Posterior cingulate gyrus (tissue), 11 donors: ENCODE measurements around the gene COL1A2.

Experiments
- DNase-seq, 10 donors: peaks; one replicate each; pipeline versions ENCODE4 v3.0.0 to v3.0.0-alpha.2; 2020 to 2021; ENCODE audit warnings: mixed read lengths in 3 of 10
- intact Hi-C: fragments of 100-400 bp; cut with DNase I; formaldehyde crosslinking; loops from one replicate; pipeline ENCODE4 v1.15.1; 2023

Gene COL1A2

GRCh38 chr7:94382132-94382531 lies 12.6 kb upstream of the COL1A2 start:
- intact Hi-C loops: no loop called here
- DNase-seq: no peak

GRCh38 chr7:94382746-94383145 lies 11.9 kb upstream of the COL1A2 start:
- intact Hi-C loops: no loop called here
- no peak for DNase-seq

- DNase-seq: no peak
- intact Hi-C loops: no loop called here
Observed at GRCh38 chr7:94384315-94384714, 10.4 kb upstream of the COL1A2 start.

- no peak for DNase-seq
- intact Hi-C loops: no loop called here
Observed at GRCh38 chr7:94386416-94386815, 8.3 kb upstream of the COL1A2 start.

GRCh38 chr7:94388540-94388939 lies 6.2 kb upstream of the COL1A2 start:
- no peak for DNase-seq
- intact Hi-C loops: no loop called here

- DNase-seq: no peak
- intact Hi-C loops: no loop called here
Observed at GRCh38 chr7:94389381-94389780, 5.3 kb upstream of the COL1A2 start.

GRCh38 chr7:94391726-94392392 lies 2.8 kb upstream of the COL1A2 start:
- intact Hi-C loops: no loop called here
- no peak for DNase-seq

GRCh38 chr7:94392393-94392786 lies 2.3 kb upstream of the COL1A2 start:
- DNase-seq: no peak
- intact Hi-C loops: no loop called here

- intact Hi-C loops: loop anchor here (2.0 kb wide), 1 partner anchor 105 kb away; no protein-coding TSS in a partner anchor
- DNase-seq: no peak
Observed at GRCh38 chr7:94393246-94394108, 1.2 kb upstream of the COL1A2 start.

GRCh38 chr7:94394109-94394436 lies 622 bp upstream of the COL1A2 start:
- DNase-seq: no peak
- intact Hi-C loops: loop anchor here (2.0 kb wide), 1 partner anchor 105 kb away; no protein-coding TSS in a partner anchor

GRCh38 chr7:94395141-94396036 lies 694 bp downstream of the COL1A2 start:
- intact Hi-C loops: loop anchor here (2.0 kb wide), 1 partner anchor 107 kb away; no protein-coding TSS in a partner anchor
- DNase-seq: peak in 1 of 10 donors; percentile 18

- no peak for DNase-seq
- intact Hi-C loops: no loop called here
Observed at GRCh38 chr7:94396037-94396431, 1.3 kb downstream of the COL1A2 start.

- intact Hi-C loops: no loop called here
- no peak for DNase-seq
Observed at GRCh38 chr7:94396596-94396995, 1.9 kb downstream of the COL1A2 start.

GRCh38 chr7:94397722-94398121 lies 3.0 kb downstream of the COL1A2 start:
- no peak for DNase-seq
- intact Hi-C loops: no loop called here

GRCh38 chr7:94398841-94399240 lies 4.1 kb downstream of the COL1A2 start:
- intact Hi-C loops: no loop called here
- DNase-seq: no peak

GRCh38 chr7:94400022-94400421 lies 5.3 kb downstream of the COL1A2 start:
- DNase-seq: peak in 1 of 10 donors; percentile 77
- intact Hi-C loops: no loop called here

GRCh38 chr7:94400643-94401427 lies 6.1 kb downstream of the COL1A2 start:
- no peak for DNase-seq
- intact Hi-C loops: no loop called here

- intact Hi-C loops: no loop called here
- no peak for DNase-seq
Observed at GRCh38 chr7:94401428-94401814, 6.7 kb downstream of the COL1A2 start.

- intact Hi-C loops: no loop called here
- no peak for DNase-seq
Observed at GRCh38 chr7:94403546-94403945, 8.9 kb downstream of the COL1A2 start.

- intact Hi-C loops: no loop called here
- DNase-seq: no peak
Observed at GRCh38 chr7:94405506-94405905, 10.8 kb downstream of the COL1A2 start.
